Smooth muscle cell of the brain vasculature (primary cell): Measurements from ENCODE around the gene SLITRK5.

Source experiments
- DNase-seq: peaks from one replicate; pipeline ENCODE4 v3.0.0-alpha.2; 2012; ENCODE audit warnings: low read depth, low spot score

The SLITRK5 gene

GRCh38 chr13:87671031-87671752 lies at the start of gene SLITRK5:
SLITRK5 (plus strand) TSS chr13:87671371; CDS start chr13:87675389, 4,018 bp downstream.
- no peak for DNase-seq

GRCh38 chr13:87622971-87623370 lies 48.2 kb upstream of the SLITRK5 start:
- DNase-seq, result no peak

GRCh38 chr13:87656306-87656705 lies 14.9 kb upstream of the SLITRK5 start:
- no peak for DNase-seq

- DNase-seq, result no peak
Measured at GRCh38 chr13:87661471-87661870, 9.7 kb upstream of the SLITRK5 start.

GRCh38 chr13:87666831-87667230 lies 4.3 kb upstream of the SLITRK5 start:
- no peak for DNase-seq

GRCh38 chr13:87667686-87668085 lies 3.5 kb upstream of the SLITRK5 start:
- DNase-seq, result no peak

GRCh38 chr13:87669379-87669978 lies 1.7 kb upstream of the SLITRK5 start:
- DNase-seq, result no peak

GRCh38 chr13:87671753-87672605 lies 808 bp downstream of the SLITRK5 start:
- no peak for DNase-seq

- DNase-seq, result no peak
Measured at GRCh38 chr13:87674247-87674738, 3.1 kb downstream of the SLITRK5 start.

GRCh38 chr13:87675851-87676250 lies 4.7 kb downstream of the SLITRK5 start:
- no peak for DNase-seq

GRCh38 chr13:87676254-87677042 lies 5.3 kb downstream of the SLITRK5 start:
- no peak for DNase-seq

- DNase-seq, result no peak
Measured at GRCh38 chr13:87677043-87677495, 5.9 kb downstream of the SLITRK5 start.

GRCh38 chr13:87677496-87678371 lies 6.6 kb downstream of the SLITRK5 start:
- DNase-seq, result no peak

GRCh38 chr13:87678372-87678752 lies 7.2 kb downstream of the SLITRK5 start:
- no peak for DNase-seq

GRCh38 chr13:87680298-87680697 lies 9.1 kb downstream of the SLITRK5 start:
- DNase-seq, result no peak

- DNase-seq, result no peak
Measured at GRCh38 chr13:87684850-87685742, 13.9 kb downstream of the SLITRK5 start.

- DNase-seq, result no peak
Measured at GRCh38 chr13:87696458-87696857, 25.3 kb downstream of the SLITRK5 start.

GRCh38 chr13:87698268-87698667 lies 27.1 kb downstream of the SLITRK5 start:
- no peak for DNase-seq

- no peak for DNase-seq
Measured at GRCh38 chr13:87709947-87710346, 38.8 kb downstream of the SLITRK5 start.
